K562 (cell line): ENCODE measurements around the gene NKG7. TPM values are rescaled to one million over a fixed set of nuclear protein-coding genes. Genes with fewer than 3 reads are reported as not detected.

Experiments used
- ARHGAP35 ChIP-seq: fragments of 450-650 bp; IDR thresholded peaks from 2 replicates; pipeline ENCODE4 v1.6.1; 2018; ENCODE audit not compliant: partially characterized antibody
- CAMTA2 ChIP-seq: fragments of 250-450 bp; sonication (Bioruptor Pico); conservative IDR thresholded peaks from 2 replicates; pipeline ENCODE4 v1.5.1; 2022
- DIDO1 ChIP-seq: fragments of 450-650 bp; IDR thresholded peaks from 2 replicates; pipeline ENCODE4 v1.6.1; 2016; ENCODE audit warnings: low read depth, missing biosample characterization, missing genetic modification characterization
- FOS ChIP-seq: IDR thresholded peaks from 3 replicates; pipeline ENCODE4 v1.6.1; 2011; ENCODE audit not compliant: insufficient read length; ENCODE audit errors: extremely low read depth
- FOXA3 ChIP-seq, 2 experiments: fragments of 450-650 bp in 1 of 2; sonication (generic) in 1 of 2; formaldehyde crosslinking; IDR thresholded peaks in 1 of 2; conservative IDR thresholded peaks in 1 of 2; 2 replicates each; pipeline versions ENCODE4 v1.4.0 to v1.8.0; 2020 to 2022; ENCODE audit warnings: mild to moderate bottlenecking in 2 of 2, missing genetic modification reagents in 1 of 2
- HDAC1 ChIP-seq, 2 experiments: fragments of 450-650 bp; IDR thresholded peaks; 2 replicates each; pipeline ENCODE4 v1.6.1; 2016 to 2017; ENCODE audit warnings: inconsistent platforms in 1 of 2, mild to moderate bottlenecking in 1 of 2, moderate library complexity in 1 of 2
- LCOR ChIP-seq: sonication (generic); formaldehyde crosslinking; IDR thresholded peaks from 2 replicates; pipeline ENCODE4 v1.8.0; 2022; ENCODE audit warnings: mild to moderate bottlenecking, missing genetic modification reagents
- MECOM ChIP-seq: fragments of 250-450 bp; sonication (Bioruptor Pico); IDR thresholded peaks from 2 replicates; pipeline ENCODE4 v1.8.0; 2022; ENCODE audit warnings: inconsistent platforms
- MNT ChIP-seq, 2 experiments: fragments of 450-650 bp; conservative IDR thresholded peaks; 2 replicates each; pipeline ENCODE4 v1.6.1; 2017; ENCODE audit warnings: mild to moderate bottlenecking in 2 of 2, moderate library complexity in 2 of 2
- MTF1 ChIP-seq: fragments of 250-450 bp; sonication (Bioruptor Pico); IDR thresholded peaks from 2 replicates; pipeline ENCODE4 v1.9.0; 2021; ENCODE audit warnings: moderate library complexity, mild to moderate bottlenecking, inconsistent platforms, borderline replicate concordance
- NBN ChIP-seq: fragments of 450-650 bp; IDR thresholded peaks from 2 replicates; pipeline ENCODE4 v1.6.1; 2016; ENCODE audit warnings: low read depth, mild to moderate bottlenecking
- RCOR1 ChIP-seq, 2 experiments: IDR thresholded peaks; 2 replicates each; pipeline ENCODE4 v1.6.1; 2012; ENCODE audit warnings: low read depth in 2 of 2, low read length in 2 of 2, borderline replicate concordance in 1 of 2, improper control_type of control experiment in 1 of 2
- VEZF1 ChIP-seq: fragments of 200-800 bp; sonication (Bioruptor generic); IDR thresholded peaks from 2 replicates; pipeline ENCODE4 v1.6.1; 2017; ENCODE audit warnings: missing genetic modification characterization, missing compliant biosample characterization
- ZBTB9 ChIP-seq: fragments of 450-650 bp; formaldehyde crosslinking; IDR thresholded peaks from 2 replicates; pipeline ENCODE4 v1.4.0; 2020; ENCODE audit warnings: mild to moderate bottlenecking, moderate library complexity
- ZFP36 ChIP-seq: fragments of 150-350 bp; IDR thresholded peaks from 2 replicates; pipeline ENCODE4 v1.6.1; 2018; ENCODE audit warnings: low read length, low read depth; ENCODE audit not compliant: partially characterized antibody
- ZNF175 ChIP-seq: fragments of 200-800 bp; sonication (Bioruptor generic); IDR thresholded peaks from 2 replicates; pipeline ENCODE4 v1.6.1; 2016; ENCODE audit warnings: low read depth, mild to moderate bottlenecking, missing genetic modification characterization, missing compliant biosample characterization
- ZNF431 ChIP-seq: sonication (generic); formaldehyde crosslinking; IDR thresholded peaks from 2 replicates; pipeline ENCODE4 v1.8.0; 2022; ENCODE audit warnings: mild to moderate bottlenecking, missing genetic modification reagents
- ZSCAN29 ChIP-seq: fragments of 450-650 bp; IDR thresholded peaks from 2 replicates; pipeline ENCODE4 v1.6.1; 2017
- polyA plus RNA-seq, 8 experiments: library from polyadenylated mRNA; depleted of rRNA in 4 of 8; stranded (reverse) in 5 of 8; unstranded in 3 of 8; fragments of >200 nt; fragmentation: Nextera tagmentation in 2 of 8; fragmentation: Illumina TruSeq in 1 of 8; extraction: Ambion mirVana in 2 of 8; extraction: Trizol in 1 of 8; gene quantifications; 2 replicates each; pipeline versions ENCODE4 v1.2.1 to v1.2.3, GENCODE V29; 2011 to 2014; ENCODE audit warnings: inconsistent platforms in 1 of 8, missing spikeins in 1 of 8
- total RNA-seq, 7 experiments: library from RNA; depleted of rRNA in 6 of 7; stranded (reverse); fragments of >200 nt in 6 of 7; fragmentation: Illumina TruSeq in 2 of 7; extraction: Trizol in 2 of 7; gene quantifications; 2 replicates each; pipeline versions ENCODE4 v1.2.1 to v1.2.3, GENCODE V29; 2011 to 2021; ENCODE audit warnings: low replicate concordance in 1 of 7

Gene NKG7
- total and polyA plus RNA-seq, 9 of the 15 experiments (the other 6 are each of a cell fraction or from before 2014, with no cell fraction given) = 0.30 to 0.70 (median 0.51) TPM; not detected in 2

DNA sequence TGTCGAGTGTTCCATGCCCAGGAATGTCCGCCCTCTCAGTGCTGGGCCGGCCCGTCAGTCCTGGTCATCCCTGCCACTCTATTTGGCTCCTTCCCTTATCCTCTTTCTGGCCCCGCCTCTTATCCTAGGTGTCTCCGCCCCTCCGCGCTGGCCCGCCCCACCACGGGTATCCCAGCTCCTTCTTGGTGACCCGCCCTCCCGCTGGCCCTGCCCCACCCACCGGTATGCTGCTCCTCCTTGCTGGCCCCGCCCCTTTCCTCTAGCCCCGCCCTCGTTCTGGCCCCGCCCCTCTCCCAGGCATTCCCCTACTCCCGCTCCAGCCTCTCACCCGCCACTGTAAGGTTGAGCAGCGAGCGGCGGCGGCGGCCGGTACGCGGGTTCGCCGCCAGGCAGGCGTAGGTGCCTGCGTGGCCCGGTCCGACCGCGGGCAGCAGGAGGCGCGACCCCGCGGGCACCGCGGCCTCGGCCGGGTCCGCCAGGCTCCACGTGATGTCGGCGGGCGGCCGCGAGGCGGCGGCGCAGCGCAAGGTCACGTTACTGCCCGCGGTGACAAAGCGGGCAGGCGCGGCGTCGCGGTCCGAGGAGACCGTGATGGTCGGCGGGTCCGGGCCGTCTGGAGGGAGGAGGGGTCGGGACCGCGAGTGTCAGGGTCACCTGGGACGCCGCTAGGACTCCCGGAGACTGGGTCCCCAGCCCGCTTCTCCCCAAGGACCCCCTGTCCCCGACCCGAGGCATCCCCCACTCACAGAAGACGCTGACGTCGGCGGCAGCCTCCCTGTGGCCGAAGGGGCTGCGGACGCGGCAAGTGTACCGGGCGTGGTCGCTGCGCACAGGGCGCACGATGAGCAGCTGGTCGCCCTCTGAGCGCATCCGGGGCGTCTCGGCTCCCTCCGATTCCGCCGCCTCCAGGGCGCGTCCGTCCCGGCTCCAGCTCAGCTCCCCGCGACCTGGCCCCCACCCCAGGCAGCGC is 32.5 kb downstream of the NKG7 start (continued):
- TF ChIP-seq FOS (no peak), MECOM (CRISPR knock-in tag) (no peak), DIDO1 (tag) (no peak), CAMTA2 (CRISPR knock-in tag) (0 out of 2 replicates have a peak, but pooled peaks have one; percentile 68), ZNF175 (0 out of 2 replicates have a peak, but pooled peaks have one; percentile 62), VEZF1 (CRISPR knock-in tag) (peak; percentile 71), MTF1 (CRISPR knock-in tag) (no peak), ZBTB9 (CRISPR knock-in tag) (0 out of 2 replicates have a peak, but pooled peaks have one; percentile 50), HDAC1 (IDR thresholded peaks at IDR 0.05) (0 out of 4 replicates have a peak, but pooled peaks of 1 of the 2 experiments have one; percentile 35), ZFP36 (peak; percentile 32), RCOR1 (IDR thresholded peaks at IDR 0.05; ENCODE audit: borderline replicate concordance in 1 of 2, low read depth in 2 of 2, low read length in 2 of 2) (peak in 1 of 2 experiments; percentile 10; a peak in 1 of 4 replicates), MNT (conservative IDR thresholded peaks at IDR 0.05) (peak in 1 of 2 experiments; percentile 78; a peak in 1 of 4 replicates), NBN (0 out of 2 replicates have a peak, but pooled peaks have one; percentile 58), ARHGAP35 (no peak), FOXA3 (CRISPR knock-in tag; conservative IDR thresholded peaks at IDR 0.05 in 1 of 2, IDR thresholded peaks at IDR 0.05 in 1 of 2) (peak in 1 of 2 experiments; percentile 81; a peak in 2 of 4 replicates), ZSCAN29 (peak; percentile 12; the same call in 1 of the 2 replicates), ZNF431 (CRISPR knock-in tag) (peak; percentile 82), LCOR (CRISPR knock-in tag) (no peak)
